Transverse colon (tissue), 4 donors: ENCODE measurements around the gene TRMT2A. TPM values are rescaled to one million over a fixed set of nuclear protein-coding genes. Genes with fewer than 3 reads are reported as not detected.

Experiments
- DNase-seq: peaks from one replicate; pipeline ENCODE4 v3.0.0-alpha.2; 2019
- H3K27ac ChIP-seq, 4 donors: fragments of 200-600 bp; sonication (generic); 2 replicates each; pipeline ENCODE4 v1.5.1; 2016 to 2018; ENCODE audit warnings: inconsistent platforms in 4 of 4
- H3K27me3 ChIP-seq: fragments of 200-600 bp; sonication (generic); 2 replicates; pipeline ENCODE4 v1.5.1; 2017; ENCODE audit warnings: inconsistent platforms
- H3K36me3 ChIP-seq, 4 donors: fragments of 200-600 bp; sonication (generic); 2 replicates each; pipeline ENCODE4 v1.5.1; 2017 to 2019; ENCODE audit warnings: inconsistent platforms in 4 of 4
- H3K4me1 ChIP-seq, 4 donors: fragments of 200-600 bp; sonication (generic); 2 replicates each; pipeline ENCODE4 v1.5.1; 2017 to 2020; ENCODE audit warnings: inconsistent platforms in 4 of 4
- H3K4me3 ChIP-seq, 4 donors: fragments of 200-600 bp; sonication (generic); 1 replicate in 1 of 4; 2 replicates in 3 of 4; pipeline versions ENCODE4 v1.5.1 to v1.6.1; 2017 to 2019; ENCODE audit warnings: inconsistent platforms in 4 of 4
- H3K9me3 ChIP-seq, 2 donors: fragments of 200-600 bp; sonication (generic); 2 replicates each; pipeline ENCODE4 v1.5.1; 2017 to 2019; ENCODE audit warnings: inconsistent platforms in 2 of 2
- CTCF ChIP-seq, 5 experiments: fragments of 200-600 bp in 3 of 5; fragments of 450-650 bp in 2 of 5; sonication (generic) in 3 of 5; IDR thresholded peaks; 1 replicate in 2 of 5; 2 replicates in 3 of 5; pipeline ENCODE4 v1.5.1; 2016 to 2017; ENCODE audit warnings: antibody characterized with exemption in 5 of 5, inconsistent platforms in 3 of 5, mild to moderate bottlenecking in 2 of 5, moderate library complexity in 1 of 5
- EP300 ChIP-seq: sonication (generic); formaldehyde crosslinking; IDR thresholded peaks from one replicate; pipeline ENCODE4 v1.6.1; 2017; ENCODE audit warnings: antibody characterized with exemption, low read depth
- POLR2A ChIP-seq: fragments of 450-650 bp; IDR thresholded peaks from one replicate; pipeline ENCODE4 v1.6.1; 2016; ENCODE audit warnings: antibody characterized with exemption, mild to moderate bottlenecking, moderate library complexity
- POLR2AphosphoS5 ChIP-seq, 3 donors: sonication (generic); formaldehyde crosslinking; IDR thresholded peaks; one replicate each; pipeline ENCODE4 v1.6.1; 2016; ENCODE audit warnings: antibody characterized with exemption in 3 of 3
- WGBS, 2 donors: methylation state at CpG; one replicate each; pipeline ENCODE4 v1.1.5; 2018; ENCODE audit warnings: low coverage in 1 of 2; 5-methylcytosine and 5-hydroxymethylcytosine counted together
- in situ Hi-C, 4 donors: fragments of 200-750 bp; cut with MboI; loops; one replicate each; pipeline versions ENCODE4 v1.15.0 to v1.15.1; 2017; ENCODE audit warnings: low sequenced_read_pairs in 3 of 4, low pct_ligation_motif_present in 1 of 4, low pct_unique_long_range_greater_than_20kb in 1 of 4
- intact Hi-C: fragments of 100-400 bp; cut with DNase I; formaldehyde crosslinking; loops from one replicate; pipeline ENCODE4 v1.15.1; 2023; ENCODE audit warnings: low total_unique reads
- total RNA-seq, 4 donors: library from RNA; depleted of rRNA; stranded (reverse); fragments of >200 nt; gene quantifications; one replicate each; pipeline ENCODE4 v1.1.0, GENCODE V29; 2016

TRMT2A gene
- total RNA-seq = 10 to 100 TPM; 38.6 to 77.4 (median 46.5) TPM

- TF ChIP-seq CTCF (IDR thresholded peaks at IDR 0.05) = peak in 2 of 5 experiments; percentile 15 to 38
- peak; percentile 66 for TF ChIP-seq POLR2A
- peak; percentile 49 for TF ChIP-seq EP300
- peak; percentile 69 to 84 (median 71) for TF ChIP-seq POLR2AphosphoS5 (IDR thresholded peaks at IDR 0.05)
- in situ Hi-C loops (no loop called here), intact Hi-C loops (no loop called here)
- Histone ChIP-seq H3K9me3 (no peaks in the 10 kb centered on the region), H3K27ac (peak within 1 kb of the TSS; percentile 82 to 95 (median 88)), H3K27me3 (no peaks in the 10 kb centered on the region), H3K4me3 (peak within 1 kb of the TSS; percentile 69 to 96 (median 88)), H3K4me1 (peaks cover 14 to 37% (median 27%) of the 10 kb centered on the region in 4 donors), H3K36me3 (no peaks in the 10 kb centered on the region)
- peak; percentile 98 for DNase-seq
- WGBS, 2 donors = 0% methylated on average over 85 of the region's 88 CpGs; no CpG with 5 or more reads in 1 of the 2 donors
Observed at GRCh38 chr22:20116951-20117632, at the start of gene TRMT2A. TRMT2A (minus strand) TSS chr22:20117226; CDS start chr22:20116906, 320 bp downstream.

- Histone ChIP-seq H3K9me3 (no peaks in the 10 kb centered on the region), H3K4me1 (no peaks in the 10 kb centered on the region), H3K36me3 (no peaks in the 10 kb centered on the region), H3K27me3 (no peaks in the 10 kb centered on the region), H3K4me3 (no peak overlapping the region), H3K27ac (no peak overlapping the region)
- intact Hi-C loops = no loop called here
- DNase-seq = no peak
- 87% methylated on average over 9 of the region's 9 CpGs; no CpG with 5 or more reads in 1 of the 2 donors for WGBS, 2 donors
- TF ChIP-seq EP300 = no peak
- no peak for TF ChIP-seq CTCF (IDR thresholded peaks at IDR 0.05)
- TF ChIP-seq POLR2AphosphoS5 (IDR thresholded peaks at IDR 0.05) = no peak
- TF ChIP-seq POLR2A = no peak
- in situ Hi-C loops = loop anchor here in 1 of 4 donors (25.0 kb wide), 1 partner anchor 471 kb away; no protein-coding TSS in a partner anchor
Observed at GRCh38 chr22:20166703-20167102, 49.7 kb upstream of the TRMT2A start.

GRCh38 chr22:20165913-20166312 lies 48.9 kb upstream of the TRMT2A start:
- no peaks in the 10 kb centered on the region for H3K36me3 ChIP-seq
- H3K27ac ChIP-seq = no peak overlapping the region
- no peak for DNase-seq
- no peaks in the 10 kb centered on the region for H3K27me3 ChIP-seq
- no peak overlapping the region for H3K4me3 ChIP-seq
- H3K4me1 ChIP-seq = no peaks in the 10 kb centered on the region
- no peak for TF ChIP-seq EP300
- no peak for TF ChIP-seq CTCF (IDR thresholded peaks at IDR 0.05)
- TF ChIP-seq POLR2A = no peak
- no peak for TF ChIP-seq POLR2AphosphoS5 (IDR thresholded peaks at IDR 0.05)
- no peaks in the 10 kb centered on the region for H3K9me3 ChIP-seq
- intact Hi-C loops (no loop called here), in situ Hi-C loops (loop anchor here in 1 of 4 donors (25.0 kb wide), 1 partner anchor 471 kb away; no protein-coding TSS in a partner anchor)
- WGBS, 2 donors = 76 to 87% methylated on average over 3 to 7 of the region's 7 CpGs

- WGBS, 2 donors = 84% methylated on average over 11 of the region's 12 CpGs; no CpG with 5 or more reads in 1 of the 2 donors
- TF ChIP-seq POLR2A (no peak), POLR2AphosphoS5 (IDR thresholded peaks at IDR 0.05) (no peak), EP300 (no peak), CTCF (IDR thresholded peaks at IDR 0.05) (no peak)
Observed at GRCh38 chr22:20165421-20165820, 48.4 kb upstream of the TRMT2A start.

More at GRCh38 chr22:20165421-20165820, 48.4 kb upstream of the TRMT2A start:
- Histone ChIP-seq H3K27ac (no peak overlapping the region), H3K4me3 (no peak overlapping the region), H3K27me3 (no peaks in the 10 kb centered on the region), H3K36me3 (no peaks in the 10 kb centered on the region), H3K4me1 (no peaks in the 10 kb centered on the region), H3K9me3 (no peaks in the 10 kb centered on the region)
- in situ Hi-C loops = loop anchor here in 1 of 4 donors (25.0 kb wide), 1 partner anchor 472 kb away; no protein-coding TSS in a partner anchor
- intact Hi-C loops = no loop called here
- no peak for DNase-seq
